ENCODE measurements around the gene PJA1.

DNA sequence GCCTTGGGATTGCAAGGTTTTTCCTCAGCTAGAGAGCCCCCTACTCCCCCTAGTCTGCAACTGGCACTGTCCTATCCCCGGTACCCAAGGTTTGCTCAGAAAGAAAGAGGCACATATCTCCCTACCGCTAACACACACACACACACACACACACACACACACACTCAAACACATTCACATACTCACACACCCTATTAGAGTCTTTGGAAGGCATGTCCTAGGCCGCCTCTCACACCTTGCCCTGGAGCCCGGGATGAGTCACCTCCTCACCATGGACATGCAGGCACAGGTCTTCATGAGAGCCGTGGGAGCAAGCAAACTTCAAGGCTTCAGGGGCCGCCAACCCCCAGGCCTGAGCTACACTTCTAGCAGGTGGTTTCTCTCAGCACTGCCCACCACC lies 49.2 kb downstream of the PJA1 start:
- TF ChIP-seq, protein P1, sequence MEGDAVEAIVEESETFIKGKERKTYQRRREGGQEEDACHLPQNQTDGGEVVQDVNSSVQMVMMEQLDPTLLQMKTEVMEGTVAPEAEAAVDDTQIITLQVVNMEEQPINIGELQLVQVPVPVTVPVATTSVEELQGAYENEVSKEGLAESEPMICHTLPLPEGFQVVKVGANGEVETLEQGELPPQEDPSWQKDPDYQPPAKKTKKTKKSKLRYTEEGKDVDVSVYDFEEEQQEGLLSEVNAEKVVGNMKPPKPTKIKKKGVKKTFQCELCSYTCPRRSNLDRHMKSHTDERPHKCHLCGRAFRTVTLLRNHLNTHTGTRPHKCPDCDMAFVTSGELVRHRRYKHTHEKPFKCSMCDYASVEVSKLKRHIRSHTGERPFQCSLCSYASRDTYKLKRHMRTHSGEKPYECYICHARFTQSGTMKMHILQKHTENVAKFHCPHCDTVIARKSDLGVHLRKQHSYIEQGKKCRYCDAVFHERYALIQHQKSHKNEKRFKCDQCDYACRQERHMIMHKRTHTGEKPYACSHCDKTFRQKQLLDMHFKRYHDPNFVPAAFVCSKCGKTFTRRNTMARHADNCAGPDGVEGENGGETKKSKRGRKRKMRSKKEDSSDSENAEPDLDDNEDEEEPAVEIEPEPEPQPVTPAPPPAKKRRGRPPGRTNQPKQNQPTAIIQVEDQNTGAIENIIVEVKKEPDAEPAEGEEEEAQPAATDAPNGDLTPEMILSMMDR (IDR thresholded peaks at IDR 0.05) = no peak
- TF ChIP-seq POLR2AphosphoS5 (IDR thresholded peaks at IDR 0.05) = no peak
